Loucy (cell line): ENCODE measurements around the gene VSTM5.

ENCODE experiments used
- H2AFZ ChIP-seq: fragments of 200-600 bp; sonication (generic); 2 replicates; pipeline ENCODE4 v1.6.0; 2016; ENCODE audit warnings: antibody characterized with exemption, mild to moderate bottlenecking, low read length, moderate library complexity
- H3F3A ChIP-seq: fragments of 200-600 bp; 2 replicates; pipeline ENCODE4 v1.6.0; 2016; ENCODE audit warnings: antibody characterized with exemption, low read depth, mild to moderate bottlenecking
- H3K27me3 ChIP-seq: fragments of 200-600 bp; sonication (generic); 2 replicates; pipeline ENCODE4 v1.6.1; 2014; ENCODE audit warnings: low read length, mild to moderate bottlenecking; ENCODE audit not compliant: insufficient read depth, poor library complexity, severe bottlenecking
- H3K36me3 ChIP-seq: fragments of 200-600 bp; sonication (generic); 2 replicates; pipeline ENCODE4 v1.6.1; 2016; ENCODE audit warnings: low read length; ENCODE audit not compliant: insufficient read depth
- H3K4me1 ChIP-seq: fragments of 200-600 bp; sonication (generic); 2 replicates; pipeline ENCODE4 v1.5.1; 2014; ENCODE audit warnings: low read length, mild to moderate bottlenecking; ENCODE audit not compliant: insufficient read depth, poor library complexity, severe bottlenecking
- H3K4me2 ChIP-seq: fragments of 200-600 bp; sonication (generic); 2 replicates; pipeline ENCODE4 v1.6.0; 2014; ENCODE audit warnings: antibody characterized with exemption, low read length, low read depth, mild to moderate bottlenecking; ENCODE audit not compliant: poor library complexity, severe bottlenecking
- H3K4me3 ChIP-seq: fragments of 200-600 bp; sonication (generic); 2 replicates; pipeline ENCODE4 v1.5.1; 2014; ENCODE audit warnings: low read length, mild to moderate bottlenecking, mixed read lengths; ENCODE audit not compliant: poor library complexity, severe bottlenecking
- H3K79me2 ChIP-seq: fragments of 200-600 bp; sonication (generic); 2 replicates; pipeline ENCODE4 v1.6.1; 2014; ENCODE audit warnings: low read length; ENCODE audit not compliant: insufficient read depth
- H3K9ac ChIP-seq: fragments of 200-600 bp; sonication (generic); 2 replicates; pipeline ENCODE4 v1.6.0; 2014; ENCODE audit warnings: mild to moderate bottlenecking, low read depth, low read length, moderate library complexity; ENCODE audit not compliant: poor library complexity, severe bottlenecking
- H3K9me2 ChIP-seq: fragments of 200-600 bp; sonication (generic); replicated peaks from 2 replicates; pipeline ENCODE4 v1.6.1; 2016; ENCODE audit warnings: low read depth, low read length, mixed read lengths
- H3K9me3 ChIP-seq: fragments of 200-600 bp; sonication (generic); 2 replicates; pipeline ENCODE4 v1.6.1; 2014; ENCODE audit warnings: mild to moderate bottlenecking, antibody characterized with exemption, low read length, low read depth; ENCODE audit not compliant: insufficient read depth
- H4K20me1 ChIP-seq: fragments of 200-600 bp; sonication (generic); 2 replicates; pipeline ENCODE4 v1.6.0; 2014; ENCODE audit warnings: antibody characterized with exemption, low read length, mild to moderate bottlenecking; ENCODE audit not compliant: insufficient read depth, poor library complexity, severe bottlenecking
- EZH2phosphoT487 ChIP-seq: fragments of 200-600 bp; IDR thresholded peaks from 2 replicates; pipeline ENCODE4 v1.6.1; 2018; ENCODE audit warnings: antibody characterized with exemption, mild to moderate bottlenecking, moderate library complexity, borderline replicate concordance
- TF ChIP-seq, protein P1 (sequence below): fragments of 200-600 bp; sonication (generic); conservative IDR thresholded peaks from 2 replicates; pipeline ENCODE4 v1.5.1; 2014; ENCODE audit warnings: mild to moderate bottlenecking, antibody characterized with exemption, low read length

VSTM5 gene

DNA sequence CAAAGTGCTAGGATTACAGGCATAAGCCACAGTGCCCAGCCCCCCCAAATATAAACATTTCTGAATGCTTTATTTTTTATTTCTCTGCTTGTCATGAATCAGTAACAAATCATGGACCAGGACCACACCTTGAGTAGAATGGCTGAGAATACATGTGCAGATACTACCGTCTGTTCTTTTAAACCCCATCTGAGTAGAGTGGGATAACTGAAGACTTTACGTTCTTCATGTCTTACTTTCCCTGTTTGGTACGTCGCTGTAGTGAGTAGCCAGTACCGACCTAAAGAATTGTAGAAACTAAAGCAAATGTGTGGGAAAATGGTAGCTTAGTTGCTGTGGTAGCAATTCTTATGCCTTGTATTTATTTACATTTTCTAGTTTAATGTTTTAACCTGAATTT, 36.4 kb downstream of the VSTM5 start:
- Histone ChIP-seq H3K4me3 (no peak overlapping the region), H3K9me2 (no peaks in the 10 kb centered on the region), H3K79me2 (no peaks in the 10 kb centered on the region), H3K36me3 (peaks cover 61% of the 10 kb centered on the region), H2AFZ (no peak overlapping the region), H3F3A (no peaks in the 10 kb centered on the region), H3K27me3 (no peaks in the 10 kb centered on the region), H4K20me1 (no peaks in the 10 kb centered on the region), H3K9ac (no peak overlapping the region), H3K4me1 (no peaks in the 10 kb centered on the region), H3K9me3 (no peaks in the 10 kb centered on the region), H3K4me2 (no peak overlapping the region)
- no peak for TF ChIP-seq EZH2phosphoT487
- TF ChIP-seq, protein P1, sequence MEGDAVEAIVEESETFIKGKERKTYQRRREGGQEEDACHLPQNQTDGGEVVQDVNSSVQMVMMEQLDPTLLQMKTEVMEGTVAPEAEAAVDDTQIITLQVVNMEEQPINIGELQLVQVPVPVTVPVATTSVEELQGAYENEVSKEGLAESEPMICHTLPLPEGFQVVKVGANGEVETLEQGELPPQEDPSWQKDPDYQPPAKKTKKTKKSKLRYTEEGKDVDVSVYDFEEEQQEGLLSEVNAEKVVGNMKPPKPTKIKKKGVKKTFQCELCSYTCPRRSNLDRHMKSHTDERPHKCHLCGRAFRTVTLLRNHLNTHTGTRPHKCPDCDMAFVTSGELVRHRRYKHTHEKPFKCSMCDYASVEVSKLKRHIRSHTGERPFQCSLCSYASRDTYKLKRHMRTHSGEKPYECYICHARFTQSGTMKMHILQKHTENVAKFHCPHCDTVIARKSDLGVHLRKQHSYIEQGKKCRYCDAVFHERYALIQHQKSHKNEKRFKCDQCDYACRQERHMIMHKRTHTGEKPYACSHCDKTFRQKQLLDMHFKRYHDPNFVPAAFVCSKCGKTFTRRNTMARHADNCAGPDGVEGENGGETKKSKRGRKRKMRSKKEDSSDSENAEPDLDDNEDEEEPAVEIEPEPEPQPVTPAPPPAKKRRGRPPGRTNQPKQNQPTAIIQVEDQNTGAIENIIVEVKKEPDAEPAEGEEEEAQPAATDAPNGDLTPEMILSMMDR, result no peak

DNA sequence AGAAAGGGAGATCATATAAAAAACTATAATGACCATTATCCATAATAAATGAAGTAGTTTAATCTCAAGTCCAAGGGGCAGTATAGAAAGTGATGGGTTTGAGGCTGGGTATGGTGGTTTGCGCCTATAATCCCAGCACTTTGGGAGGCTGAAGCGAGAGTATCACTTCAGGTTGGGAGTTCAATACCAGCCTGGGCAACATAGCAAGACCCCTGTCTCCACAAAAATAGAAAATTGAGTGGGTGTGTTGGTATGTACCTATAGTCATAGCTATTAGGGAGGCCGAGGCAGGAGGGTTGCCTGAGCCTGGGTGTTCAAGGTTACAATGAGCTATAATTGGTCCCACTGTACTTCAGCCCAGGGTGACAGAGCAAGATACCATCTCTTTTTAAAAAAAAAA, 42.4 kb downstream of the VSTM5 start:
- Histone ChIP-seq H3K36me3 (peaks cover 90% of the 10 kb centered on the region), H3F3A (no peaks in the 10 kb centered on the region), H3K9me3 (no peaks in the 10 kb centered on the region), H3K4me1 (no peaks in the 10 kb centered on the region), H3K4me2 (no peak overlapping the region), H3K4me3 (no peak overlapping the region), H3K79me2 (no peaks in the 10 kb centered on the region), H3K27me3 (no peaks in the 10 kb centered on the region), H3K9me2 (no peaks in the 10 kb centered on the region), H3K9ac (no peak overlapping the region), H2AFZ (no peak overlapping the region), H4K20me1 (peaks cover 10% of the 10 kb centered on the region)
- TF ChIP-seq EZH2phosphoT487, result no peak
- TF ChIP-seq, protein P1, result no peak

DNA sequence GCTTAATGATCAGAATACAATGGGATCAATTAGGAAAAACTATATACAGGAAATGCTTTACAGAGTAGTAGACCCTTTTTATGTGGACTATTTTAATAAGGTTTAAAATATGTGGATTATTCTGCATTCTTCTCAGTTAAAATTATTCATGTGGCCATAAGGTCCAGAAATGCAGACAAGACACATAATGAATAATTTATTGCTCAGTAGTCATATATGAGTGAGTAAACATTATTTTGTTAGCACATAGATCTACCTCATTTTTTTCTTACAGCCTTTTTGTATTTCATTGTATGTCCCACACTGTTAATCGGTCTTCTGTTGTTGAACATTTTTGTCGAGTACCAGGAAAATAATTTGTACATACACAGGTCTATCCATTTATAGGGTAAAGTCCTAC, 45.5 kb downstream of the VSTM5 start:
- Histone ChIP-seq H3K9me3 (no peaks in the 10 kb centered on the region), H3K79me2 (peaks cover 8% of the 10 kb centered on the region; the same call in 1 of the 2 replicates), H4K20me1 (peaks cover 21% of the 10 kb centered on the region), H3F3A (no peaks in the 10 kb centered on the region), H3K36me3 (peaks cover 83% of the 10 kb centered on the region), H2AFZ (no peak overlapping the region), H3K4me1 (no peaks in the 10 kb centered on the region), H3K4me3 (no peak overlapping the region), H3K9ac (no peak overlapping the region), H3K27me3 (no peaks in the 10 kb centered on the region), H3K4me2 (no peak overlapping the region), H3K9me2 (no peaks in the 10 kb centered on the region)
- TF ChIP-seq EZH2phosphoT487, result no peak
- TF ChIP-seq, protein P1, result no peak
